ENCODE data around the gene PPAT. TPM values are rescaled to one million over a fixed set of nuclear protein-coding genes. Genes with fewer than 3 reads are reported as not detected.

Gene PPAT
- total RNA-seq, 1 donor = 18.4 TPM

DNA sequence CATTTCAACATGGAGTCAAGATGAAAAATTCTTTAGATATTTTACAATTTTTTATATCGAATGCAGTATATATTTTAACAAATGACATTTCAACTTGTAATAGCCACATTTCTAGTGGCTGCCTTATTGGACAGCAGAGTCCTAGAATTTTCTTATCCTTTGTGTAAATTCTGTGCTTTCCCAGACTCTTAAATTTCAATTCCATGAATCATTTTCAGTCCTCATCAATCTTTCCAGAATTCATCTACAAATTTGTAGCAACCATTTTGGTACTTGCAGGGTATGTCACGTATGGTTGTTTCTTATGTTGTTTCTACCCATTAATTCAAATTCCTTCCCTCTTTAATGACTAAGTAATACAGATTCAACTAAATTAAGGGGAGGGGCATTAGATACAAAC is 3.4 kb upstream of the PPAT start:
- TF ChIP-seq CTCF (IDR thresholded peaks at IDR 0.05; ENCODE audit: insufficient read depth, low read length) = no peak
- DNase-seq (ENCODE audit: low read depth) = peak; percentile 25
- no peak overlapping the region for H3K4me3 ChIP-seq (ENCODE audit: low read depth, low read length)

DNA sequence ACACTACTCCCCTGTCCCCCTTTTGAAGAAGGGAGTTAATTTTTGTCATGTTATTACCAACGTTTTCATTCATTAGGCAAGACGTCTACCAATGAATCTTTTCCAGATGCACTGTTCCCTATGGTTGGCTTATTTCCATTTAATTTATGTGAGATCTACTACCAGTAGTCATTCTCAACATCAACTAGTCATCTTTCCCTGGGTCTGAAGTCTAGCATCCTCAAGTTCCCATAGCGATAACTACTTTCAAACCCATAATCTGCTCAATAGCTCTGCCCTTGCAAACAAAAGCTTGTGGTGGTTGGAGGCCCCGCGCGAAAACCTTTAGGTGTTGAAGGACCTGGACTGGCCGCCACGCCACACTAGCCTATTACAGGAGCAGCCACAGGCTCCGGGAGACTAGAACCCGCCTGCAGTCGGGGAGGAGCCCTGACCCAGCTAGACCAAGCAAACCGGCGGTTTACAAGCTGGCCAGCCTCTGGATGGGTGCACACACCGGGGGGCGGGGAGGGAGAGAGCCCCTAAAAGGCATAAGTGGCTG is 746 bp downstream of the PPAT start:
- peak overlapping the region; percentile 91 for H3K4me3 ChIP-seq (ENCODE audit: low read depth, low read length)
- DNase-seq (ENCODE audit: low read depth) = peak; percentile 47
- no peak for TF ChIP-seq CTCF (IDR thresholded peaks at IDR 0.05; ENCODE audit: insufficient read depth, low read length)

DNA sequence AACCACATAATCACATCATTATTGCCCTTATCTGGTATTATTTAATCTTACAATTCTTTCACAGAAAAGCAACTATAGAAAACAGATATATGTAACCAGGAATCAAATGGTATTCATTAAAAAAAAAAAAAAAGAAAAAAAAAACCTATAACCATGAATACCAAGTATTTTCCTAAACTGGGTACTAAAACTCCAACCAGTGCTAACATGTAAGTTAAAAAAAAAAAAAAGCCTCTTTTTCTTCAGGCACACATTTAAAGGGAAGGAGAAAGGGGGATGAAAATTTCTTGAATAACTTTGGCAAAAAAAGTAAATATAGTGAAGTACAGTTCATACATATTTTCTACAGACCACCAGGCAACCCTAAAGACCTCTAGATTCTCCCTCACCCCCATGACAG is 2.1 kb downstream of the PPAT start:
- no peak for TF ChIP-seq CTCF (IDR thresholded peaks at IDR 0.05; ENCODE audit: insufficient read depth, low read length)
- H3K4me3 ChIP-seq (ENCODE audit: low read depth, low read length) = no peak overlapping the region
- DNase-seq (ENCODE audit: low read depth) = no peak

GRCh38 chr4:56430203-56430602 is 5.2 kb downstream of the PPAT start:
- no peak for TF ChIP-seq CTCF (IDR thresholded peaks at IDR 0.05; ENCODE audit: insufficient read depth, low read length)
- no peak overlapping the region for H3K4me3 ChIP-seq (ENCODE audit: low read depth, low read length)
- DNase-seq (ENCODE audit: low read depth) = no peak

GRCh38 chr4:56427179-56427578 is 8.2 kb downstream of the PPAT start:
- no peak overlapping the region for H3K4me3 ChIP-seq (ENCODE audit: low read depth, low read length)
- no peak for DNase-seq (ENCODE audit: low read depth)
- TF ChIP-seq CTCF (IDR thresholded peaks at IDR 0.05; ENCODE audit: insufficient read depth, low read length) = no peak

GRCh38 chr4:56426273-56426672 is 9.1 kb downstream of the PPAT start:
- H3K4me3 ChIP-seq (ENCODE audit: low read depth, low read length) = no peak overlapping the region
- no peak for DNase-seq (ENCODE audit: low read depth)
- no peak for TF ChIP-seq CTCF (IDR thresholded peaks at IDR 0.05; ENCODE audit: insufficient read depth, low read length)

DNA sequence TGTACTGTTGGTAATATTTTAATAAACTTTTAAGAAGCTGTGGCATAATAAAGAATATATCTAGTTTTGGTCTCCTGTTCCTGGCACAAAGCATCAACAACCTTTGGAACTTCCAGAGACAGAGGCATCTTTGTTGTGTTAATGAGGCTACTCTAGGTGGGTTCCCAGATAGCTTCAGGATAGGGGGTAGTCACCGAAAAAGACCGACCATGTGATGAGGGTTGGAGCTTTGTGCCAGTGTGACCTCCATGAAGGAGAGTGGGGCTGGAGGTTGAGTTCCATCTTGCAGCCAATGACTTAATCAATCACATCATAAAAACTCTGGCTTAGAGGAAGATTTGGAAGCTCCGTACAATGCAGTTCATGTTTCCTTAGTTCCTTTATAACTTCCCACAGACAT is 9.9 kb downstream of the PPAT start:
- no peak for DNase-seq (ENCODE audit: low read depth)
- no peak for TF ChIP-seq CTCF (IDR thresholded peaks at IDR 0.05; ENCODE audit: insufficient read depth, low read length)
- H3K4me3 ChIP-seq (ENCODE audit: low read depth, low read length) = no peak overlapping the region
